H1 (cell line): ENCODE measurements around the gene AP4M1.

ENCODE experiments used
- CREB1 ChIP-seq: IDR thresholded peaks from 2 replicates; pipeline ENCODE4 v1.6.1; 2012; ENCODE audit warnings: inconsistent platforms
- CTCF ChIP-seq, 3 experiments: IDR thresholded peaks; 1 replicate in 2 of 3; 2 replicates in 1 of 3; pipeline versions ENCODE4 v1.5.1 to v1.6.1; 2011; ENCODE audit warnings: low read length in 3 of 3, mild to moderate bottlenecking in 3 of 3, inconsistent platforms in 2 of 3, low read depth in 1 of 3, moderate library complexity in 1 of 3; ENCODE audit not compliant: insufficient read depth in 1 of 3; ENCODE audit errors: control extremely low read depth in 1 of 3
- TEAD4 ChIP-seq: IDR thresholded peaks from 2 replicates; pipeline ENCODE4 v1.6.1; 2012; ENCODE audit warnings: low read depth, low read length, inconsistent platforms, mixed read lengths

DNA sequence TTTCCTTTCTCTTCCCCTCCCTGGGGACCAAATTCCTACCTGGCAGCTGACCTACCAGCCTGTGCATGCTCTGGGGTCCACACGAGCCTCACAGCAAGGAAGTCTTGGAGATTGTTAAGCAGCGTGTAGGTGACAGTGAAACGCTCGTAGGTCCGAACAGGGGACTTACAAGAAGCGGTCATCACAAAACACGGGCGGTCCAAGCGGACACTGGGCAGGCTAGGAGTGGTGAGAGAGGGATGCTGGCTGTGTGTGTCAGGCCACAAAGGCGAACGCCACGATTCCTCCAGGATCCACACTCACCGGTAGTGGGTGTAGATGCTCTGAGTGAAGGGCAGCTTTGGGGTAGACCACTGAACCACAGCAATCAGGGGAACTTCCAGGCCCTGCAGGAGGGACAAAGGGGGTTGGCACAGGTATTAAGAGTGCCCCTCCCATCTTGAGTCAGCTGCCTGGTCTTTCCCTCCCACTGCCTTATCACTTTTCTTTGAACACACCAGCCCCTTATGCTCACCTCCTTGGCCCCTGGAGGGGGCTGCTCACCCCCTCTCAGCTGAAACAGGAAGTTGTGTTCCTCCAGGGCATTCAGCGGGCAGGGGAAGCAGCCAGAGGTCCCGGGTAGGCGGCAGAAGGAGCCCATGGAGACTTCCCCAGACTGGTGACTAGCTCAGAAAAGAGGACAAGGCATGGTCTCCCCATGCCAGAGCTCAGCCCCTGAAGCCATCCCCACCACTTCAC, 55.1 kb downstream of the AP4M1 start:
- TF ChIP-seq CREB1 (no peak), TEAD4 (no peak), CTCF (IDR thresholded peaks at IDR 0.05; ENCODE audit: control extremely low read depth in 1 of 3, insufficient read depth in 1 of 3, low read depth in 1 of 3, low read length in 3 of 3) (no peak)
